Erythroblast (primary cell): Measurements from ENCODE around the gene VPS39.

Experiments
- GATA1 ChIP-seq: IDR thresholded peaks from 2 replicates; pipeline ENCODE4 v1.6.1; 2011; ENCODE audit warnings: low read depth, mild to moderate bottlenecking, control low read depth, low read length, moderate library complexity
- POLR2A ChIP-seq: IDR thresholded peaks from 2 replicates; pipeline ENCODE4 v1.6.1; 2011; ENCODE audit warnings: mild to moderate bottlenecking, low read length

GRCh38 chr15:42157981-42158765, 49.9 kb downstream of the VPS39 start:
- peak; percentile 13 for TF ChIP-seq POLR2A
- no peak for TF ChIP-seq GATA1
